K562 (cell line): Measurements from ENCODE around the gene FARSA. TPM values are rescaled to one million over a fixed set of nuclear protein-coding genes. Genes with fewer than 3 reads are reported as not detected.
A peak's percentile ranks its signal among the peaks of the same experiment; 100 is the strongest.

Experiments used
- HDGF ChIP-seq: fragments of 450-650 bp; IDR thresholded peaks from 2 replicates; pipeline ENCODE4 v1.6.1; 2016
- HNRNPLL ChIP-seq: fragments of 200-400 bp; formaldehyde crosslinking; IDR thresholded peaks from 2 replicates; pipeline ENCODE4 v1.6.1; 2017; ENCODE audit warnings: low read length, low read depth, mild to moderate bottlenecking; ENCODE audit not compliant: poor library complexity, severe bottlenecking
- NKRF ChIP-seq: fragments of 450-650 bp; IDR thresholded peaks from 2 replicates; pipeline ENCODE4 v1.6.1; 2016; ENCODE audit warnings: borderline replicate concordance
- PCBP1 ChIP-seq: fragments of 200-400 bp; formaldehyde crosslinking; IDR thresholded peaks from 2 replicates; pipeline ENCODE4 v1.6.1; 2018; ENCODE audit warnings: mild to moderate bottlenecking, low read depth, low read length; ENCODE audit not compliant: poor library complexity, severe bottlenecking
- RBM22 ChIP-seq: fragments of 200-400 bp; formaldehyde crosslinking; IDR thresholded peaks from 2 replicates; pipeline ENCODE4 v1.6.1; 2018; ENCODE audit warnings: low read length, low read depth; ENCODE audit not compliant: poor library complexity, severe bottlenecking
- SMAD3 ChIP-seq: fragments of 450-650 bp; formaldehyde crosslinking; conservative IDR thresholded peaks from 2 replicates; pipeline ENCODE4 v1.4.0; 2020; ENCODE audit warnings: mild to moderate bottlenecking
- SMARCB1 ChIP-seq: IDR thresholded peaks from 2 replicates; pipeline ENCODE4 v1.6.1; 2011; ENCODE audit warnings: improper control_type of control experiment, low read depth; ENCODE audit not compliant: insufficient read length
- ZBTB40 ChIP-seq, 2 experiments: fragments of 450-650 bp in 1 of 2; sonication (generic) in 1 of 2; formaldehyde crosslinking in 1 of 2; IDR thresholded peaks; 2 replicates each; pipeline versions ENCODE4 v1.7.1 to v1.9.0; 2016 to 2022; ENCODE audit warnings: inconsistent platforms in 1 of 2, mild to moderate bottlenecking in 1 of 2, missing genetic modification reagents in 1 of 2
- ZNF263 ChIP-seq: sonication (generic); formaldehyde crosslinking; IDR thresholded peaks from 2 replicates; pipeline ENCODE4 v1.8.0; 2022; ENCODE audit warnings: mild to moderate bottlenecking, missing genetic modification reagents, borderline replicate concordance
- ZNF778 ChIP-seq: fragments of 450-650 bp; formaldehyde crosslinking; IDR thresholded peaks from 2 replicates; pipeline ENCODE4 v1.4.0; 2020; ENCODE audit warnings: mild to moderate bottlenecking, moderate library complexity
- polyA plus RNA-seq, 8 experiments: library from polyadenylated mRNA; depleted of rRNA in 4 of 8; stranded (reverse) in 5 of 8; unstranded in 3 of 8; fragments of >200 nt; fragmentation: Nextera tagmentation in 2 of 8; fragmentation: Illumina TruSeq in 1 of 8; extraction: Ambion mirVana in 2 of 8; extraction: Trizol in 1 of 8; gene quantifications; 2 replicates each; pipeline versions ENCODE4 v1.2.1 to v1.2.3, GENCODE V29; 2011 to 2014; ENCODE audit warnings: inconsistent platforms in 1 of 8, missing spikeins in 1 of 8
- total RNA-seq, 7 experiments: library from RNA; depleted of rRNA in 6 of 7; stranded (reverse); fragments of >200 nt in 6 of 7; fragmentation: Illumina TruSeq in 2 of 7; extraction: Trizol in 2 of 7; gene quantifications; 2 replicates each; pipeline versions ENCODE4 v1.2.1 to v1.2.3, GENCODE V29; 2011 to 2021; ENCODE audit warnings: low replicate concordance in 1 of 7
- TF ChIP-seq, protein P1 (sequence below): fragments of 450-650 bp; formaldehyde crosslinking; IDR thresholded peaks from 2 replicates; pipeline ENCODE4 v1.4.0; 2020; ENCODE audit warnings: mild to moderate bottlenecking
- TF ChIP-seq, protein P2 (sequence below): IDR thresholded peaks from 3 replicates; pipeline ENCODE4 v1.6.1; 2011; ENCODE audit warnings: borderline replicate concordance, mild to moderate bottlenecking; ENCODE audit not compliant: insufficient read length, insufficient read depth

The FARSA gene
- total and polyA plus RNA-seq, 9 of the 15 experiments (the other 6 are each of a cell fraction or from before 2014, with no cell fraction given), result 25.2 to 237 (median 89.6) TPM

DNA sequence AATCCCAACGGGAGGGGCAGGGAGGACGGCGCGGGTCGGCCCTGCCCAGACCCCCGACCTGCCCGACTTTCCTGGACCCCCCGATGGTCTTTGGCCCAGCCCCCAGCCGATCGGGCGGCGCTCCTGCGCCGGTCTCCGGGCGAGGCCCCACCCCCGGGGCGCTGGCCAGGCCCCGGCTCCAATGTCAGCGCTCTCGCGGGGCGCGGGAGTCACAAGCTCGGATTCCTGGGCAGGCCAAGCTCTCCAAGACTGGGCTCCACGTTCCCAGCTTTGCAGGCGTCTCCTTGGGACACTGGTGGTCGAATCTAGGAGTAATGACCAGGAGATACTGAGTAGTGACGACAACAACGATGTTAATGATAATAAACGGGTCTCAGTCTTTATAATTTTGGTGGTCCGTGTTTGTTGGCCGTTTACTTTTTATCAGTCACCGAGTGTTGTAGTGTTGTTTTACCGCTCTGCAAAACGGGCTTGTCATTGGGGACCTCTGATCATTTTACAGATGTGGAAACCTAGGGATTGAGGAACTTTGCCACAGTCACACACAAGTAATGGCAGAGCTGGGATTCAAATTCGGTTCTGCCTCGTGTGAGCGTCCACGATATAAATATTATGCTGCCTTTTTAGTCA, 12.7 kb upstream of the FARSA start (continued):
- no peak for TF ChIP-seq ZBTB40 (IDR thresholded peaks at IDR 0.05)
- TF ChIP-seq ZBTB40 (CRISPR knock-in tag; IDR thresholded peaks at IDR 0.05), result no peak
- TF ChIP-seq NKRF, result peak; percentile 12; the same call in 1 of the 2 replicates
- TF ChIP-seq SMARCB1, result no peak
- no peak for TF ChIP-seq ZNF263 (CRISPR knock-in tag)
- TF ChIP-seq, protein P1, sequence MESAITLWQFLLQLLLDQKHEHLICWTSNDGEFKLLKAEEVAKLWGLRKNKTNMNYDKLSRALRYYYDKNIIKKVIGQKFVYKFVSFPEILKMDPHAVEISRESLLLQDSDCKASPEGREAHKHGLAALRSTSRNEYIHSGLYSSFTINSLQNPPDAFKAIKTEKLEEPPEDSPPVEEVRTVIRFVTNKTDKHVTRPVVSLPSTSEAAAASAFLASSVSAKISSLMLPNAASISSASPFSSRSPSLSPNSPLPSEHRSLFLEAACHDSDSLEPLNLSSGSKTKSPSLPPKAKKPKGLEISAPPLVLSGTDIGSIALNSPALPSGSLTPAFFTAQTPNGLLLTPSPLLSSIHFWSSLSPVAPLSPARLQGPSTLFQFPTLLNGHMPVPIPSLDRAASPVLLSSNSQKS (CRISPR knock-in tag), result no peak
- no peak for TF ChIP-seq SMAD3 (CRISPR knock-in tag)
- TF ChIP-seq, protein P2, sequence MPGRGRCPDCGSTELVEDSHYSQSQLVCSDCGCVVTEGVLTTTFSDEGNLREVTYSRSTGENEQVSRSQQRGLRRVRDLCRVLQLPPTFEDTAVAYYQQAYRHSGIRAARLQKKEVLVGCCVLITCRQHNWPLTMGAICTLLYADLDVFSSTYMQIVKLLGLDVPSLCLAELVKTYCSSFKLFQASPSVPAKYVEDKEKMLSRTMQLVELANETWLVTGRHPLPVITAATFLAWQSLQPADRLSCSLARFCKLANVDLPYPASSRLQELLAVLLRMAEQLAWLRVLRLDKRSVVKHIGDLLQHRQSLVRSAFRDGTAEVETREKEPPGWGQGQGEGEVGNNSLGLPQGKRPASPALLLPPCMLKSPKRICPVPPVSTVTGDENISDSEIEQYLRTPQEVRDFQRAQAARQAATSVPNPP, result no peak
- peak; percentile 84 for TF ChIP-seq RBM22
- TF ChIP-seq HDGF, result no peak
- peak; percentile 91 for TF ChIP-seq PCBP1
- TF ChIP-seq ZNF778 (CRISPR knock-in tag), result no peak
- TF ChIP-seq HNRNPLL, result no peak
